Measurements from ENCODE around the gene PRPH.
"Not testable (repeated sequence)": the region's sequence is repeated elsewhere in the genome, so short reads cannot be mapped to it uniquely, and the experiment has no call there.

GRCh38 chr12:49282740-49283375, 12.1 kb upstream of the PRPH start:
- TF ChIP-seq GATA2 (CRISPR knock-in tag; IDR thresholded peaks at IDR 0.05); ZEB2 (IDR thresholded peaks at IDR 0.05); NR1H2 (CRISPR knock-in tag; IDR thresholded peaks at IDR 0.05): not testable (repeated sequence)
- TF ChIP-seq, protein P1, sequence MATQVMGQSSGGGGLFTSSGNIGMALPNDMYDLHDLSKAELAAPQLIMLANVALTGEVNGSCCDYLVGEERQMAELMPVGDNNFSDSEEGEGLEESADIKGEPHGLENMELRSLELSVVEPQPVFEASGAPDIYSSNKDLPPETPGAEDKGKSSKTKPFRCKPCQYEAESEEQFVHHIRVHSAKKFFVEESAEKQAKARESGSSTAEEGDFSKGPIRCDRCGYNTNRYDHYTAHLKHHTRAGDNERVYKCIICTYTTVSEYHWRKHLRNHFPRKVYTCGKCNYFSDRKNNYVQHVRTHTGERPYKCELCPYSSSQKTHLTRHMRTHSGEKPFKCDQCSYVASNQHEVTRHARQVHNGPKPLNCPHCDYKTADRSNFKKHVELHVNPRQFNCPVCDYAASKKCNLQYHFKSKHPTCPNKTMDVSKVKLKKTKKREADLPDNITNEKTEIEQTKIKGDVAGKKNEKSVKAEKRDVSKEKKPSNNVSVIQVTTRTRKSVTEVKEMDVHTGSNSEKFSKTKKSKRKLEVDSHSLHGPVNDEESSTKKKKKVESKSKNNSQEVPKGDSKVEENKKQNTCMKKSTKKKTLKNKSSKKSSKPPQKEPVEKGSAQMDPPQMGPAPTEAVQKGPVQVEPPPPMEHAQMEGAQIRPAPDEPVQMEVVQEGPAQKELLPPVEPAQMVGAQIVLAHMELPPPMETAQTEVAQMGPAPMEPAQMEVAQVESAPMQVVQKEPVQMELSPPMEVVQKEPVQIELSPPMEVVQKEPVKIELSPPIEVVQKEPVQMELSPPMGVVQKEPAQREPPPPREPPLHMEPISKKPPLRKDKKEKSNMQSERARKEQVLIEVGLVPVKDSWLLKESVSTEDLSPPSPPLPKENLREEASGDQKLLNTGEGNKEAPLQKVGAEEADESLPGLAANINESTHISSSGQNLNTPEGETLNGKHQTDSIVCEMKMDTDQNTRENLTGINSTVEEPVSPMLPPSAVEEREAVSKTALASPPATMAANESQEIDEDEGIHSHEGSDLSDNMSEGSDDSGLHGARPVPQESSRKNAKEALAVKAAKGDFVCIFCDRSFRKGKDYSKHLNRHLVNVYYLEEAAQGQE (IDR thresholded peaks at IDR 0.05; ENCODE audit: borderline replicate concordance): not testable (repeated sequence)
- TF ChIP-seq, protein P1 (CRISPR knock-in tag; IDR thresholded peaks at IDR 0.05; ENCODE audit: low read depth): not testable (repeated sequence)

Measured in K562 (cell line).